HG02943 (cell line): Measurements from ENCODE around the gene RGS19.

Source experiments
- ATAC-seq: cut with Tn5 transposase; IDR thresholded peaks from one replicate; pipeline ENCODE4 v1.9.1; 2021; ENCODE audit warnings: mild to moderate bottlenecking, low read depth, moderate library complexity; ENCODE audit not compliant: unreplicated experiment

Gene RGS19

DNA sequence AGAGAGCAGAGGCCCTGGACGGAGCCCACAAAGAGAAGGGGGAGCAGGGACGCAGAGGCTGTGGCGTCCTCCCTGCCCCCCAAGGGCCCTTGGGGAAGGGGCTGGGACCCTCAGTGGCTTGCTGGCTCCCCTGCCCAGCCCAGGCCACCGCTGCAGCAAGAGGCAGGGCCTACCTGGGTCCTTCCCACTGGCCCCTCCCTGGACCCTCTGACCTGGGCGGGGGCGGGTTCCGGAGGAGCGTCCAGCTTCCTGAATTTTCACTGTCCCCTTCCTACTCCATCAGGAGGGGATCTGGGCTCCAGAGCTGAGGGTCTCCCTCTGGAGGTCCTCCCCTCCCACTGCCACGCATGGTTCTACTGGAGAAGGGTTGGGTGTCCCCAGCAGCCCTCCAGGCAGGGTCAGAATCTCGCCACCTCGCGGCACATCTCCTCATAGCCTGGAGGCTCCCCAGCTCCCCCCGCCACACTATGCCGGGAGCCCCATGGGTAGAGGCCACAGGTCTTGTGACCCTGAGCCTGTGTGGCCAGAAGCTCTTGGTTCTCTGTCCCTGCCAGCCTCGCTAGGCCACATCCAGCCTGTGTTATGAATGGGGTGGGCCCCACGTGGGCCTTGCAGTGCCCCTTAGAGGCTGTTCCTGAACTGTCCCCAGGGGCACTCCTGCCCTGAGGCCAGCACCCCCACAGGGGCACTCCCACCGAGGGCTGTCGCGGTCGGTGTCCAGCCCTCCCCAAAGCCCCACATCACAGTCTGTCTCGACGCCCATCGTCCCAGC, 28.9 kb downstream of the RGS19 start:
- no peak for ATAC-seq

DNA sequence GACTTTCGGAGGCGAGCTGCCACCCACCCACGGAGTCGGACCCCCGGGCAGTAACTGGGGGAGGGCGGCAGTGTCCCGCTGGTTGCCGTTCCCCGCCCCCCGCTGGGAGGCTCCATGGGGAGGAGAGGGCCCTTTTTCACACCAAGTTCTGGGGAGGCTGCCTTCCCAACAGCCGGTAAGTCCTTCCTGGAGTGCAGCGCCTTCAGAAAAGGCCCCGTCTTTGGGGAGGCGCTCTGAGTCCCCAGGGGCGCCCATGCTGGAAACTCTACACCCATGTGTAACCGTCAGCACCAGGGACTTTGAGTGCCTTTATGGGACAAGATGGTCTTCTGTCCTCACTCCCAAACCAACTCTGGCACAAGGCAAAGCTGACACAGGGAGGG, 29.4 kb downstream of the RGS19 start:
- ATAC-seq: no peak

DNA sequence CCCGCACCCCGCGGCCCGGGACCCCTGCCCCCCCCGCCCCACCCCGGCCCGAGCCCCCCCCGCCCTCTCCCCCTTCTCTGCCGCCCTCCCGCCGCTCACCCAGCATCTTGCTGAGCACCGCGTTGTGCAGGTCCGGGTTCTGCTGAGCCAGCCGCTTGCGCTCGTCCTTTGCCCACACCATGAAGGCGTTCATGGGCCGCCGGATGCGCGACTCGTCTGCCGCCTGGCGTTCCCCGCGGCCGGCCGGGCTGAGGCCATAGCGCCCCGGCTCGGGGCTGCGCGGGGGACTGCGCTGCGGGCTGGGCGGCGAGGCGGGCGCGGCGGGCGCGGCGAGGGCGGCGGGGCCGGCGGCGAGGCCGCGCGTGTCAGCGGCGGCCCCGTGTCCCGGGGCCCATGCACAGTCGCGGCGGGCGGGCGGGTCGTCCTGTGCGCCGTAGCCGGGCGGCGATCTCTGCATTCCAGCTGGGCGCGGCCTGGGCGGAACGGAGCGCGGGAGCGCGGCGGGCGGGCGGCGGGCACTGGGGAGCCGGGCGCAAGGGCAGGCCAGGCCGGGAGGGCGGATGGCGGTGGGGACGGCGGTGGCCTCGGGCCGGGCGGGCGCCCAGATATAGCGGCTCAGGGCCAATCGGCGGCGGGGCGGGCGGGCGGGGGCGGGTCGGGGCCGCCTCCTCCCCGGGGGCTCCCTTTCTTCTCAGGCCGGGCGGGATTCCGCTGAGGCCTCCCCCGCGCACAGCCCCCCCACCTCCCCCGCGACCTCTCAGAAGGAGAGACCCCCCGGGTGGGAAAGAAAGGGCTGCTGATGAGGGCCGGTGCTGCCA, 30.0 kb downstream of the RGS19 start, which contains the start of gene SOX18:
SOX18 (minus strand) TSS at position 580 of the 818 bp plus-strand sequence; CDS start at position 457, 123 bp downstream.
- no peak for ATAC-seq

DNA sequence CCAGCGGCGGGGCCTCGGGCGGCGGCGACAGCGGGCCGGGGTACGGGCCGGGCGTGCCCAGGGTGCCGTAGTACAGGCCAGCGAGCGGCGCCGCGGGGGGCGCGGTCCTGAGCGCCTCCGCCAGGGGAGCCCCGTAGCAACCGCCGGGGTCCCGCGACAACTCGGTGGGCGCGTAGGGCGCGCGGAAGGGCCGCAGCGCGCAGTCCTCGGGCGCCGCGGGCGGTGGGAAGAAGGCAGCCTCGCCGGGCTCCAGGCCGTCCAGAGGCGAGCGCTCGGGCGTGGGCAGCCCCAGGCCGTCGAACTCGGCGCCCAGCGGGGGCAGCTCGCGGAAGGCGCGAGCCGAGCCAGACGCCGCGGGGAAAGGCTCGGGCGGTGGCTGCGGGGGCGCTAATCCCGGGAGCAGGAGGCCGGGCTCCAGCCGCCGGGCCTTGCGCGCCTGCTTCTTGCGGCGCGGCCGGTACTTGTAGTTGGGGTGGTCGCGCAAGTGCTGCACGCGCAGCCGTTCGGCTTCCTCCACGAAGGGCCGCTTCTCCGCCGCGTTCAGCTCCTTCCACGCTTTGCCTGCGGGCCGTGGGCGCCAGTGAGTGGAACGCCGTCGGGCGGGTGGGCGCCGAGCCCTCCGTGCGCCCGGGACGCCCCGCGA, 30.8 kb downstream of the RGS19 start:
- ATAC-seq: no peak

DNA sequence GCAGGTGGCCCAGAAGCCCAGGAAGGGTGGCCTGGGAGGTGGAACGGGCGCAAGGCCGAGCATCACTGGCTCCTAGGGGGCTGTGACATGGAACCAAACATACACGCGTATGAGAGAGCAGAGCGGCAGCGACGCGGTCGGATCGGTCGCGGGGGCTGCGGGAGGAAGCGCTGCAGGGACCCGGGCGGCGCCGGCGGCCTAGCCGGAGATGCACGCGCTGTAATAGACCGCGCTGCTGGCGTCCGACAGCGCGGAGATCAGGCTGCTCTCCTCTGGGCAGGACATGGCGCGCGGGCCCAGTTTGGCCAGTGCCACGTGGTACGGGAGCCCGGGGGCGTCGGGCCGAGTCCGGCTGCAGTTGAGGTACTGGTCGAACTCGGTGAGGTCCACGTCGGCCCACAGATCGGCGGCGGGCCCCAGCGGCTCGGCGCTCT, 31.3 kb downstream of the RGS19 start:
- ATAC-seq: no peak

DNA sequence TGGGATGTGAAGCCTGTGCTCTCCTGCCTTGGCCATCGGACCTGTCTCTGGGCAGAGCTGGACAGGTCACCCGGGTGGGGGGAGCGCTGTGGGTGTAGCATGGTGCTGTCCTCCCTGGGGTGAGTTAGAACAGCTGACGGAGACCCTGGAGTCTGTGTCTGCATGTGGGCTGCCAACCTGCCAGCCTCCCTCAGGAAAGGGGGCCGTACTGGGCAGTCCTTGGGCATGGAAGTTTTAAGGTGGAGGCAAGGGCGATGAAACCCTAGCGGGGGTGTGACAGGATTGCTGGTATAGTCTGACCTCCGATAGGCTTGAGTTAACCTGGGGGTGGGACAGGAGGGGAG, 32.3 kb downstream of the RGS19 start:
- ATAC-seq: no peak

DNA sequence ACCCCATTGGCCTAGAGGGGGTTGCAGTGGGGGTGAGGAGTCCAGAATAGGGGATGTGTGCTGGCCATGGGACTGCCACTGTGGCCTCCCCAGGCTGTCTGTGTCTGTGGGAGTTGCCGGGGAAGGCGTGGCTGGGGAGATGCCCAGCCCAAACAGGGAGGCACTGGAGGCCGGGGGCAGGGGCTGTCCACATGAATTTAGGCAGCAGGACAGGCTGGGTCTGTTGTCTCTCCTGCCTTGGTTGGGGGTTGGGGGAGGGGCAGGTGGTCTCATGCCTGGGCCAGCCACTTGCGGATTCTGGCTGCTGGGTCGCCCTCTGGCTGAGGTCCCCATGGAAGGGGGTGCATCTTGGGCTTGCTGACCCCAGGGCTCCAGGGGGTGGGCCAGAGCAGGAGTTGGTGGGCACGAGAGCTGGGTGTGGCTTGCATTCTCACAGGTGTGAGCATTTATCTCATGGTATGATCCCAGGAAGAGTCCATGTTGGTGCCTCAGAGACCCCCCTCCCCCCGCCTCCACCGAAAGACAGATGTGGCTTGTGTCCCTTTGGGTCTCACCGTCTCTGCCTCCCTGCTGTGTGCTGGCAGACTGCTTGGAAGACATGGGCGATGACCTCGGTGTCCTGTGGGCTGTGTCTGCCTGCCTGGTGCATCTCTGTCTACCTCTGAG, 33.8 kb downstream of the RGS19 start:
- ATAC-seq: no peak

DNA sequence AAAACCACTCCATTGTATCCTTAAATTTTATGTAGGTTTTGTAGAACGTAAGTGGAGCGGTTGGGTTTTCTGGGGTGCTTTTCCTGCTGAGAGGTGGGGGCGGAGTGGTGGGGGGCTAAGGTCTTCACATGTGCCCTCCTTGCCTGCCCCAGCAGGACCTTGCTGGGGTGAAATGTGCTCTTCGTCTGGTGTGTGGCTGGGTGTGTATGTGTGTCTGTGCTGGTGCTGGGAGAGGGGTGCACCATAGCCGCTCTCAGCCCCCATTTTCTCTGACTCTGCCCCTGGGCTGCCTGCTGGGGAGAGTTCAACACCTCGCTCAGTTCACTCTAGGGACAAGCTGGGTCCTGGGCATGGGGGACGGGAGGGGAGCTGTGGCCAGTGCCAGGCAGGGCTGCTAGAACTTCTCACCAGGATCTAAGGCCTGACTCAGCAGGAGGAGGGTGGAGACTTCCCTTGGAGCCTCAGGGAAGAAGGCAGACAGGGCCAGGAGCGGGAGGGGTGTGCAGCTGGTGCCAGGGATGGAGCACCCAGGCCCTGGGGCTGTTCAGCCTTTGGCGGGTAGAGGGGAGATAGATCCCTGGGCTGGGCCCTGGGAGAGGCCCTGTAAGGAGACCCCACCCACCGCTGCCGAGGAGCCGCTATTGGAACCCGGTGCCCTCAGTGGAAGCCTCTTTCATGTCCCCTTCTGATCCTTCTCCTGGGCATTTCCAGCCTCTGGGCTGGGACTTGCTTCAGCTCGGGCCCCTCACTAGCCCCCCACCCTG, 34.7 kb downstream of the RGS19 start:
- ATAC-seq: no peak

DNA sequence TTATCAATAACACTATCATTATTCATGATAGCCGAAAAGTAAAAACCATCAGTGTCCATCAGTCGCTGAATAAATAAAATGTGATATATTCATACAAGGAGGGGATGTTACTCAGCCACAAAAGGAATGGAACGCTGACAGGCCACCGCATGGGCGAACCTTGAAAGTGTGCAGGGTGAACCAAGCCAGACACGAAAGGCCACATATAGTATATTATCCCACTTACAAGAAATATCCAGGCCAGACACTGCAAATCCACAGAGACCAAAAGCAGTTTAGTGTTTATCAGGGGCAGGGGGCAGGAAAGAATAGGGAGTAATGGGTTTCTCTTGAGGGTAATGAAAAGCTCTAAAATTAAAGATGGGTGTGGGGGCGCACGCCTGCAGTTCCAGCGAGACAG, 35.5 kb downstream of the RGS19 start:
- ATAC-seq: no peak

DNA sequence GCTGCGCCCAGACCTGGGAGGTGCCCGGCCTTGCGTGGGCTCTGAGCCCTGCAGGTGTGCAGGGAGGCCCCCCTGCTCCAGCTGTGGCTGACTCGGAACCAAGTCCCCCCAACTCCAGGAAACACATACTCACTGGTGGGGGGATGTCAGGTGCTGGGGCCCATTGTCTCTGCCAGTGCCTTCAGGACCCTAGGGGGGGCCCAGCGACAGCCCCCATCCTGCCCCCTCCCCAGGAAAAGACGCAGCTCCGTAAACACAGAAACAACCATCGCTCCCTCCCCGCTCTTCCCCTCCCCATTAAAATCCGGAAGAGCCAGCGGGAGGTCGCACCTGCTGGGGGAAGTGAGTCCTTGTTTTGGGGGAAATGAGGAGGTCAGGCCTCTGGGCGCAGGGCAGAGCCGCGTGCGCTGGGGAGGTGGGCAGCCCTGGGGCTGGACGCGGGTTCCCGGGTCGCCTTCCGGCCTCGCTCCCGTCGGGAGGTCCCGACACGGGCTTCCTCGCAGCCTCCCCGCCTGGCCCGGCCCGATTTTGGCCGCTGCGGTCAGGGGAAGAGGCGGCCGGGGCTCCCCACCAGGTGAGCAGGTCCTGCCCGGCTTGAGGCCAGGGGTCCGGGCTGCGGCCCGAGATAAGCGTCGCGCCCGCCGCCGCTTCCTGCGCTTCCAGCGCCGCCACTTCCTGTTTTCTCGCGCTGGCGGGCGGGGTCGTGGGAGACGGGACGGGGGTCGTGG, 37.1 kb downstream of the RGS19 start:
- no peak for ATAC-seq

DNA sequence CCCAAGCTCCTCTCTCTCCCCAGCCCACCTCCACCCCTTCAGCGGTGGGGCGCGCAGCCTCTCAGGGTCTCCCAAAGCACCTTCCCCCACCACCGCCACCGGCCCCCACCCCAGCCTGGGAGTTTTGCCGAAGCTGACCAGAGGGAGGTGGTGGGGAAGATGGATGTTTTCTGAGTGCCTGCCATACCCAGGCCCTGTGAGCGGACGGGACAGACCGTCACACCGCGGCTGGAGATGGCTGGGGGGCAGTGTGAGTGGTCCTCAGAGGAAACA, 37.6 kb downstream of the RGS19 start:
- no peak for ATAC-seq

DNA sequence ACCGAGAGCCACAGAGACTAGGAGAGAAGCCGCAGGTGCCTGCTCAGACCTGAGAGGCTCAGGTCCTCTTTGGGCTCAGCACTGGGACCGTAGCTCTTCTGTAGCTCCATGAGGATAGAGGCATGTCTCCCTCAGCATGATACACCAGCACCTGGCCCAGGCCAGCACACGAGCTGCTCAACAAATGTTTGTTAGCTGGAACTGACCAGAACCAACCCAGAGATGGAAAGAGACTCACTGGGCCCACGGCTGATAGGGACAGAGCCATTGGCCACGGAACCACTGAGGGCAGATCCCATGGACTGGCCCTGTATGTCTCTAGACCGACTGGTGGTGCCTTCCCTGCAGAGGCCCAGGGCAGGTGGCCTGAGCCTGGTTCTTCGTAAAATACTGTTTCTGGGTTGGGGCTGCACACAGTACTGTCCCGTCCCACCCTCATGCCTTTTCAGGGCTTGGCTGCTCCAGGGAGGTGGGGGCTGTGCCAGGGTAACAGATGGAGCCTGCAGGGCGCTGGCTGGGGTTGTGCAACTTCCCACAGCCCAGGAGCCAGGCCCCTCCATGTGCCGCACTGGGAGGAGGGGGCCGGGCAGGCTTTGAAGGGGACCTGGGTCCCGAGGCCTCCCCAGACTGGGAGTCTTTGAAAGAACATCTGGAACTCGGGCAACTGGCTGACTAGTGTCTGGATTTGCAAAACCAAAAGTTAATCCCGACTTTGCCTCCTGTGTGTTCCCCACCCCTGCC, 38.1 kb downstream of the RGS19 start:
- ATAC-seq: no peak

DNA sequence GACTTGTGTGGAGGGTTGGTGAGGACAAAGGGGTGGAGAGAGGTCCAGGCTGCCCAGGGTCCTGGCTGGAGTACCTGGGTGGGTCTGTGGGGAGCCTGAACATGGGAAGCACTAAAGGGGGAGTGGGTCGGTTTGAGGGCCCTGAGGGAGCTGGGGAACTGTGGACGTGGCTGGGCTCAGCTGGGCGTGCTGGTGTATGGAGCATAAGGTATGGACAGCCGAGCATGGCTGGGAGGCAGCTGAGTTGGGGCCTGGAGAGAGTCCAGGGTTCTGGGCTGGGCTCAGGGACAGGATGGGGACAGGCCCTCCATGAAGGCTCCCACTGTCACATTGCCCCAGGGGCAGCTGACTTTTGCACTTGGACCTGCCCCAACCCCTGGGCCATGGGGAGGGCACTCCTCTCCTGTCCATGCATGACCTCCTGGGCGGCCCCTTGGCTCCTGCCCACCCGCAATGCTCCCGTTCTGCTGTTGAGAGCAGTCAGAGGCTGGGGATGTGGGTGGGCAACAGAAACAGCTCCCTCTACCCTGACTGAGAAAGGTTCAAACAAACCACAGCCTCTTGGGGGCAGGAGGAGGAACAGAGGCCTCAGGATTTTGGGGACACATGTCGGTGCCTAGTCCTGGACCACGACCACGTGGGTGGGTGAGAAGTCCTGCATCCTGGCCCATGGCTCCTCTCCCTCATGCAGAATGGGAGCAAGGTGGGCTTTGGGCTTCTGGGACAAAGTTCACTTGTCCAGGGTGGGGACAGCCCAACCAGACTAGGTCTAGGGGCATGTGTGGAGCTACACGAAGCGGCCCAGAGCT, 38.9 kb downstream of the RGS19 start:
- ATAC-seq: no peak

DNA sequence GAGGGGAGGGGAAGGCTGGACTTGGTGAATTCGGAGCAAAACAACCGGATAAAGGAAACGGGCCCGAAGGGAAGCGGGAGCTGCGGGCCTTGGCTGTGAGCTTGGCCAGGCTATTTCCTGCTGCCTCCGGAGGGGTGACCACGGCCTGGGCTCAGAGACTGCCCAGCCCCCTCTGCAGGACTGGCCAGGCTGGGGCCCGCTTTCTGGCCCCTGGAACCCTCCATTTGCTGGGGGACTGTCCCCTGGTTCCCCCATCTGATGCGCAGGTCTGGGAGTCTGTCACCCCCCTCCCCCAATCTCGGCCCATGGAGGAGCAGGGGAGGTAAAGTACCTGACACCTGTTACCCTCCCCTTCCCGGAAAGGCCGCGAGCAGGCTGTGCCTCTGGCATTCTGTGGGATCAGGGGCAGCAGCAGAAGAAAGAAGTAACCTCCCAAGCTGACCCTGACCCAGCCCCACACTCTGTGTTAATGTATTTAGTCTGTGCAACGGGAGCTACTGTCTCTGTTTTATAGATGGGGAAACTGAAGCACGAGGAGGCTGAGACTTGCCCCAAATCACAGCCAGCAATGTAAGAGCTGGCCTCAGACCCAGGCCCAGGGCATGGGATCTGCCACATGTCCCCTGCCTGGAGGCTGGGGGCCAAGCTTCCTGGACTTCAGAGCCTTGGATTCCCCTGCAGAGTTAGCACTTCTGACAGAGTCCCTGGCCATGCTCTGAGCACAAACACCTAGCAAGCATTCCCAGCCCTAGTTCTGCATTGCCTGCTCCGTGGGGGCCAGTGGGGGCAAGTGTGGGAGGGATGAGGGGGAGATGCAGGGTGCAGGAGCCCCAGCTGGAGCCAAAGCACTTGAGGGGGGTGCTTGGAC, 39.8 kb downstream of the RGS19 start:
- ATAC-seq: no peak

DNA sequence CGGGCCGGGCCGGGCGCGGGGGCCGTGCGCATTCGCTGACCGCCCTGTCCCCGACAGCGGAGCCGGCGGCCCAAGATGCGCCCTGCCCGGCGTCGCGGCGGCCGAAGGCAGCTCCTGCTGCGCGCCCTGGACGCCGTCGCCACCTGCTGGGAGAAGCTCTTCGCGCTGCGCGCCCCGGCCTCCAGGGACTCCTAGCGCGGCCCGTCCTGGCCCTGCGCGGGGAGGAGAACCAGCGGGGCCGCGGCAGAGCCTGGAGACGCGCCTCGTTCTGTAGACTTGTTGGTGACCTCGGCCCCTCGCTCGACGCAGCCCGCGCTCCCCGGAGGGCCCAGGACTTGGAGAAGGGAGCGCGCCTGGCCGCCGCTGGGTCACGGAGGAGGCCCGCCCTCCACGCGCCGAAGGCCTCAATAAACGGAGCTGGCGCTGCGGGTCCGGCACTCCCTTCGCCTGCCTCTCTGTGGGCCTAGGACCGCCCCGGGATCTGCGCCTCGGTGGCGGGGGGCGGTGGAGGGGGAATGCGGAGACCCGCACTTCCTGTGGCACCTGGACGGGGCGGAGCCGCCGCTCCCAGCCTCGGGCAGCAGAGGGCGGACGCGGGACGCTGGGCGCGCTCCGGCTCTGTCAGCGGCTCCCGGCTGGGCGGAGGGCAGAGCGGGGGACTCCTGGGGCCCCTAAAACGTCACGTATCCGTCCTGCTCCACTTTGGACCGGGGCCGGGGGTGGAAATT, 40.6 kb downstream of the RGS19 start:
- no peak for ATAC-seq

DNA sequence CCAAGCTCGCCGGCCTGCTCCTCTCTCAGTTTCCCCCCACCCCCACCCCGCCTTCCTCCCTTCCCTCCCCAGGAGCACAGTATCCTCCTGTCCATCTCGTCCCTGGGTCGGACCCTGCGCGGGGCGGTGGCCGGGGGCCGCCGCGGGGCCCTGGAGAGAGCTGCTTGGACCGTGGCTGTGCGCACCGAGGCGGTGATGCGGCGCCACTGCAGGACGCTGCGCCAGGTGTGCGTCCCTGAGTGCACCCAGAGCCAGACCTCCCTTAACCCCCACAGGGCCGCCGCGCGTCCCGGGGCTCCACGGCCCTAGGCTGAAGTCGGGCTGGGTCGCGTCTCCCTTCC, 41.1 kb downstream of the RGS19 start:
- ATAC-seq: no peak
